Keratinocyte (primary cell): ENCODE data around the gene CLEC16A. TPM values are rescaled to one million over a fixed set of nuclear protein-coding genes. Genes with fewer than 3 reads are reported as not detected.

ENCODE experiments used
- DNase-seq: peaks from one replicate; pipeline ENCODE4 v3.0.0-alpha.2; 2011; ENCODE audit warnings: low read depth, missing footprints, low spot score
- FAIRE-seq: peaks from 2 replicates; lab custom pipeline; 2011; peaks lifted over from hg19 to GRCh38; lab: Jason Lieb, UNC
- H2AFZ ChIP-seq: 2 replicates; pipeline ENCODE4 v1.6.0; 2012; ENCODE audit warnings: low read length, control low read depth, inconsistent platforms; ENCODE audit not compliant: control insufficient read depth
- H3K27ac ChIP-seq: 2 replicates; pipeline ENCODE4 v1.5.1; 2011; ENCODE audit warnings: low read length; ENCODE audit not compliant: control insufficient read depth, insufficient read depth
- H3K27me3 ChIP-seq: 3 replicates; pipeline ENCODE4 v1.6.0; 2011; ENCODE audit warnings: low read length; ENCODE audit not compliant: control insufficient read depth, insufficient read depth; ENCODE audit errors: extremely low read depth
- H3K36me3 ChIP-seq, 2 experiments: 2 replicates in 1 of 2; 3 replicates in 1 of 2; pipeline ENCODE4 v1.5.1; 2011; ENCODE audit warnings: low read length in 2 of 2, mild to moderate bottlenecking in 1 of 2; ENCODE audit not compliant: control insufficient read depth in 2 of 2, insufficient read depth in 2 of 2; ENCODE audit errors: extremely low read depth in 1 of 2
- H3K4me1 ChIP-seq: 3 replicates; pipeline ENCODE4 v1.5.1; 2011; ENCODE audit warnings: low read length; ENCODE audit not compliant: control insufficient read depth, insufficient read depth; ENCODE audit errors: extremely low read depth
- H3K4me2 ChIP-seq: 3 replicates; pipeline ENCODE4 v1.6.0; 2011; ENCODE audit warnings: low read depth, low read length; ENCODE audit not compliant: control insufficient read depth, insufficient read depth; ENCODE audit errors: extremely low read depth
- H3K4me3 ChIP-seq, 3 experiments: fragments of 200-600 bp in 1 of 3; sonication (generic) in 1 of 3; 2 replicates in 2 of 3; 3 replicates in 1 of 3; pipeline ENCODE4 v1.5.1; 2011 to 2016; ENCODE audit warnings: low read length in 3 of 3, mild to moderate bottlenecking in 3 of 3, control low read depth in 2 of 3, inconsistent platforms in 1 of 3, low read depth in 1 of 3, mixed read lengths in 1 of 3, mixed run types in 1 of 3, moderate library complexity in 1 of 3; ENCODE audit not compliant: control insufficient read depth in 2 of 3, insufficient read depth in 2 of 3; ENCODE audit errors: extremely low read depth in 1 of 3
- H3K79me2 ChIP-seq: 2 replicates; pipeline ENCODE4 v1.6.0; 2012; ENCODE audit warnings: low read length; ENCODE audit not compliant: control insufficient read depth, insufficient read depth
- H3K9ac ChIP-seq: 3 replicates; pipeline ENCODE4 v1.6.0; 2011; ENCODE audit warnings: low read length; ENCODE audit not compliant: control insufficient read depth, insufficient read depth; ENCODE audit errors: extremely low read depth
- H3K9me1 ChIP-seq: 3 replicates; pipeline ENCODE4 v1.6.0; 2011; ENCODE audit warnings: low read length; ENCODE audit not compliant: control insufficient read depth, insufficient read depth; ENCODE audit errors: extremely low read depth
- H3K9me3 ChIP-seq: 2 replicates; pipeline ENCODE4 v1.5.1; 2012; ENCODE audit warnings: low read depth, low read length; ENCODE audit not compliant: control insufficient read depth
- H4K20me1 ChIP-seq: 3 replicates; pipeline ENCODE4 v1.6.0; 2011; ENCODE audit warnings: low read length; ENCODE audit not compliant: control insufficient read depth, insufficient read depth; ENCODE audit errors: extremely low read depth
- CTCF ChIP-seq, 3 experiments: IDR thresholded peaks in 1 of 3; conservative IDR thresholded peaks in 1 of 3; optimal IDR thresholded peaks in 1 of 3; 2 replicates in 2 of 3; 3 replicates in 1 of 3; pipeline versions ENCODE3 to v1.5.1; 2011; ENCODE audit warnings: low read length in 3 of 3, mild to moderate bottlenecking in 3 of 3, moderate library complexity in 2 of 3, control low read depth in 1 of 3, inconsistent platforms in 1 of 3; ENCODE audit not compliant: insufficient read depth in 2 of 3; ENCODE audit errors: extremely low read depth in 1 of 3
- EZH2 ChIP-seq: IDR thresholded peaks from one replicate; pipeline ENCODE4 v1.6.1; 2012; ENCODE audit warnings: inconsistent platforms, mild to moderate bottlenecking, low read length, moderate library complexity
- dilution Hi-C: fragments of 300-500 bp; cut with MboI; formaldehyde crosslinking; loops from one replicate; pipeline ENCODE4 v1.7.0; 2020; ENCODE audit warnings: low sequenced_read_pairs; ENCODE audit not compliant: extremely low pct_ligation_motif_present
- polyA plus RNA-seq, 5 experiments: library from polyadenylated mRNA; depleted of rRNA in 3 of 5; stranded (reverse) in 3 of 5; stranded (forward) in 1 of 5; unstranded in 1 of 5; fragments of >200 nt; gene quantifications; 1 replicate in 1 of 5; 2 replicates in 3 of 5; 3 replicates in 1 of 5; pipeline versions ENCODE4 v1.2.1 to v1.2.3, GENCODE V29; 2011 to 2012; ENCODE audit warnings: missing spikeins in 2 of 5, low read depth in 1 of 5, low replicate concordance in 1 of 5

Gene CLEC16A
- polyA plus RNA-seq, 1 donor (not counting 4 experiments of a cell fraction or from before 2014, with no cell fraction given), result 9.5 TPM

GRCh38 chr16:11177578-11178160, 233.3 kb downstream of the CLEC16A start:
- FAIRE-seq (no peak), DNase-seq (no peak)
- Histone ChIP-seq H3K4me1 (peaks cover 16% of the 10 kb centered on the region), H3K79me2 (no peaks in the 10 kb centered on the region), H3K9me3 (no peaks in the 10 kb centered on the region), H3K36me3 (peaks cover 0 to 4% of the 10 kb centered on the region in 2 experiments), H4K20me1 (no peaks in the 10 kb centered on the region), H3K27me3 (no peaks in the 10 kb centered on the region), H3K9ac (no peak overlapping the region), H2AFZ (no peak overlapping the region), H3K4me2 (no peak overlapping the region), H3K27ac (no peak overlapping the region), H3K4me3 (no peak overlapping the region), H3K9me1 (no peaks in the 10 kb centered on the region)
- dilution Hi-C loops, result no loop called here
- TF ChIP-seq EZH2 (no peak), CTCF (optimal IDR thresholded peaks at IDR 0.05 in 1 of 3, IDR thresholded peaks at IDR 0.05 in 1 of 3, conservative IDR thresholded peaks at IDR 0.05 in 1 of 3; ENCODE audit: extremely low read depth in 1 of 3, insufficient read depth in 2 of 3, low read length in 3 of 3) (no peak)

GRCh38 chr16:11178424-11178823, 234.1 kb downstream of the CLEC16A start:
- Histone ChIP-seq H4K20me1 (no peaks in the 10 kb centered on the region), H2AFZ (no peak overlapping the region), H3K4me2 (no peak overlapping the region), H3K27me3 (no peaks in the 10 kb centered on the region), H3K27ac (no peak overlapping the region), H3K4me3 (no peak overlapping the region), H3K4me1 (peaks cover 16% of the 10 kb centered on the region), H3K9me3 (no peaks in the 10 kb centered on the region), H3K9ac (no peak overlapping the region), H3K36me3 (peaks cover 0 to 4% of the 10 kb centered on the region in 2 experiments), H3K79me2 (no peaks in the 10 kb centered on the region), H3K9me1 (no peaks in the 10 kb centered on the region)
- TF ChIP-seq CTCF (optimal IDR thresholded peaks at IDR 0.05 in 1 of 3, IDR thresholded peaks at IDR 0.05 in 1 of 3, conservative IDR thresholded peaks at IDR 0.05 in 1 of 3; ENCODE audit: extremely low read depth in 1 of 3, insufficient read depth in 2 of 3, low read length in 3 of 3), result no peak
- no peak for TF ChIP-seq EZH2
- FAIRE-seq, result no peak
- no peak for DNase-seq
- dilution Hi-C loops, result no loop called here
